Measurements from ENCODE around the gene TM9SF2.

GRCh38 chr13:99542788-99543406, 41.6 kb downstream of the TM9SF2 start:
- TF ChIP-seq POLR2A (IDR thresholded peaks at IDR 0.05) (no peak), CTCF (IDR thresholded peaks at IDR 0.05) (no peak)
